ENCODE data around the gene QPCTL.

The QPCTL gene

GRCh38 chr19:45692187-45693105, at the start of gene QPCTL:
Gene QPCTL, plus strand, starts transcription at chr19:45692666. Its CDS starts 38 bp downstream, at chr19:45692704.
- DNase-seq, result peak; percentile 96
- ATAC-seq, result peak; percentile 97

GRCh38 chr19:45643024-45643926, 49.2 kb upstream of the QPCTL start:
- ATAC-seq (peak; percentile 54), DNase-seq (peak; percentile 97)

GRCh38 chr19:45643927-45644771, 48.3 kb upstream of the QPCTL start:
- no peak for ATAC-seq

GRCh38 chr19:45645068-45645630, 47.3 kb upstream of the QPCTL start:
- DNase-seq (no peak), ATAC-seq (no peak)

More at GRCh38 chr19:45643927-45644771, 48.3 kb upstream of the QPCTL start:
- peak; percentile 13 for DNase-seq

GRCh38 chr19:45645631-45646344, 46.7 kb upstream of the QPCTL start:
- ATAC-seq, result peak; percentile 34
- peak; percentile 84 for DNase-seq

GRCh38 chr19:45646345-45646698, 46.1 kb upstream of the QPCTL start:
- DNase-seq (no peak), ATAC-seq (no peak)

GRCh38 chr19:45650722-45651121, 41.7 kb upstream of the QPCTL start:
- DNase-seq, result no peak
- ATAC-seq, result no peak

- no peak for DNase-seq
- no peak for ATAC-seq
Observed at GRCh38 chr19:45653634-45654033, 38.8 kb upstream of the QPCTL start.

GRCh38 chr19:45655073-45655472, 37.4 kb upstream of the QPCTL start:
- no peak for ATAC-seq

GRCh38 chr19:45657520-45658167, 34.8 kb upstream of the QPCTL start:
- no peak for ATAC-seq
- no peak for DNase-seq

More at GRCh38 chr19:45655073-45655472, 37.4 kb upstream of the QPCTL start:
- no peak for DNase-seq

GRCh38 chr19:45659096-45659729, 33.3 kb upstream of the QPCTL start:
- no peak for DNase-seq
- no peak for ATAC-seq

GRCh38 chr19:45660636-45661035, 31.8 kb upstream of the QPCTL start:
- DNase-seq, result no peak

GRCh38 chr19:45663800-45664199, 28.7 kb upstream of the QPCTL start:
- ATAC-seq, result no peak
- DNase-seq, result no peak

More at GRCh38 chr19:45660636-45661035, 31.8 kb upstream of the QPCTL start:
- no peak for ATAC-seq

GRCh38 chr19:45664575-45664974, 27.9 kb upstream of the QPCTL start:
- no peak for DNase-seq
- no peak for ATAC-seq

- peak; percentile 80 for DNase-seq
- peak; percentile 96 for ATAC-seq
Observed at GRCh38 chr19:45667620-45668341, 24.7 kb upstream of the QPCTL start, which contains the start of gene GIPR. Gene GIPR, plus strand, starts transcription at chr19:45668221. Its CDS starts 1,300 bp downstream, at chr19:45669521.

- DNase-seq, result peak; percentile 40
Observed at GRCh38 chr19:45668342-45668871, 24.1 kb upstream of the QPCTL start.

GRCh38 chr19:45670670-45671453, 21.6 kb upstream of the QPCTL start:
- ATAC-seq, result peak; percentile 14
- DNase-seq, result peak; percentile 86

More at GRCh38 chr19:45668342-45668871, 24.1 kb upstream of the QPCTL start:
- ATAC-seq, result no peak

GRCh38 chr19:45674946-45675345, 17.5 kb upstream of the QPCTL start:
- DNase-seq (no peak), ATAC-seq (no peak)
